ENCODE measurements around the gene ASB1.

ASB1 gene

DNA sequence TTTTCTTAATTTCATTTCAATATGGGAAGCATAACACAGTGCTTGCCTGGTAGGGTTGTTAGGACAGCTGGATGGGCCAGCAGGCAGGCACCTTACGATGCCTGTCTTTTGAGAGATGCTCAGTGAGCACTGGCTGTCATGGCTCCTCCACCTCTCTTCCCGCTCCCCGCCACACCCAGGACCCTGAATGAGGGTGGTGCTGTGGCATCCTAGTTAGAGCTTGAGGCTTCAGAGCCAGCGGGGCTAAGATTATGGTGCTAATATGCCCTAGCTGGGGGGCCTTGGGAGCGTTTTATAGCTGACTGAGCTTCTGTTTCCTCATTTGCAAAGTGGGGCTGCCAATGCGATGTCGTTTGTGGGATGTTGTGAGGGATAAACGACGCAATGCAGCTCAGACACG, 37.7 kb downstream of the ASB1 start:
- H2AFZ ChIP-seq (ENCODE audit: low read length) = no peak overlapping the region
- H3K27me3 ChIP-seq (ENCODE audit: insufficient read depth, low read length) = no peaks in the 10 kb centered on the region; the same call in 1 of the 2 replicates
- no peak overlapping the region for H3K27ac ChIP-seq (ENCODE audit: low read depth, low read length, poor library complexity, severe bottlenecking)
- H3K36me3 ChIP-seq (ENCODE audit: insufficient read depth, low read length) = no peaks in the 10 kb centered on the region; the same call in 1 of the 2 replicates
- no peaks in the 10 kb centered on the region for H3K79me2 ChIP-seq (ENCODE audit: insufficient read depth, low read length)
- TF ChIP-seq EZH2 (IDR thresholded peaks at IDR 0.05; ENCODE audit: borderline replicate concordance, low read length) = no peak
- TF ChIP-seq, protein P1, sequence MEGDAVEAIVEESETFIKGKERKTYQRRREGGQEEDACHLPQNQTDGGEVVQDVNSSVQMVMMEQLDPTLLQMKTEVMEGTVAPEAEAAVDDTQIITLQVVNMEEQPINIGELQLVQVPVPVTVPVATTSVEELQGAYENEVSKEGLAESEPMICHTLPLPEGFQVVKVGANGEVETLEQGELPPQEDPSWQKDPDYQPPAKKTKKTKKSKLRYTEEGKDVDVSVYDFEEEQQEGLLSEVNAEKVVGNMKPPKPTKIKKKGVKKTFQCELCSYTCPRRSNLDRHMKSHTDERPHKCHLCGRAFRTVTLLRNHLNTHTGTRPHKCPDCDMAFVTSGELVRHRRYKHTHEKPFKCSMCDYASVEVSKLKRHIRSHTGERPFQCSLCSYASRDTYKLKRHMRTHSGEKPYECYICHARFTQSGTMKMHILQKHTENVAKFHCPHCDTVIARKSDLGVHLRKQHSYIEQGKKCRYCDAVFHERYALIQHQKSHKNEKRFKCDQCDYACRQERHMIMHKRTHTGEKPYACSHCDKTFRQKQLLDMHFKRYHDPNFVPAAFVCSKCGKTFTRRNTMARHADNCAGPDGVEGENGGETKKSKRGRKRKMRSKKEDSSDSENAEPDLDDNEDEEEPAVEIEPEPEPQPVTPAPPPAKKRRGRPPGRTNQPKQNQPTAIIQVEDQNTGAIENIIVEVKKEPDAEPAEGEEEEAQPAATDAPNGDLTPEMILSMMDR (IDR thresholded peaks at IDR 0.05; ENCODE audit: low read length) = no peak
- no peaks in the 10 kb centered on the region for H3K9me2 ChIP-seq (ENCODE audit: low read depth, low read length)
- no peak overlapping the region for H3K4me3 ChIP-seq (ENCODE audit: low read depth, low read length, poor library complexity, severe bottlenecking)
- no peaks in the 10 kb centered on the region for H3F3A ChIP-seq (ENCODE audit: insufficient read depth, low read length)
- peaks cover 5% of the 10 kb centered on the region; the same call in 1 of the 2 replicates for H3K9me3 ChIP-seq (ENCODE audit: low read length)
- no peaks in the 10 kb centered on the region for H4K20me1 ChIP-seq (ENCODE audit: insufficient read depth, low read length)
- no peaks in the 10 kb centered on the region for H3K4me1 ChIP-seq (ENCODE audit: insufficient read depth, low read length, severe bottlenecking)
- no peak overlapping the region for H3K9ac ChIP-seq (ENCODE audit: low read length)
- H3K4me2 ChIP-seq (ENCODE audit: low read length) = no peak overlapping the region

DNA sequence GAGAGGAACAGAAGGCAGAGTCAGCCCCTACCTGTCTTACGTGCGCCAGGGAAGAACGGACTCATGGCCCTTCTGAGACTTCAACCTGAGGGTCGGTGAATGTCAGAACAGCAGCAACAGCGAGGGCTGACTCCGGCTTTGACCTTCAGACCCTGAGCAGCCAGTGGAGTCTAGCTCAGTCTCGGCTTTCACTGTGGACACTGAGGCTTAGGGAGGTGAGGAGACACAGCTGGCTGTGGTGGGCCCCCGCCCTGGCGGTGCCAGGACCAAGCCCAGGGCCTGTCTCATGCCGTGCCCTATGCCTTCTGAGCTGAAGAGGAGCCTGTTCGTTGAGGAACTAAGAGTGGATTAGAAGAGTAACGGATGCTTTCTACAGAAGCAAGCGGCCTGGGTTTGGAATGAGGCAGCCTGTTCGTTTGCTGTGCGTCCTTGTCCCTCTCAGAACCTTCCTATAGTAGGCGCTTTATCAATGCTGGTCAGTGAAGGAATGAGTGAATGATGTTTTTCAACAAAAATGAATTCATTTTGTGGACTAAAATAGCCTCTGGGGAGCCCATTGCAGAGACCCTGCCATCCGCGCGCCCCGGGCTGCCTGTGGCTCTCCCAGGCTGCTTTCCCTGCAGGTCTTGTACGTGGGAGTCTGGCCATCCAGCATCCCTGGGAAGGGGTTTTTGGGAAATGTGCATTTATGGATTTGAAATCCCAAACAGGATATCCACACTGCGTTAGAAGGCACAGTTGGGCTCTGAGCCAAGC, 38.9 kb downstream of the ASB1 start:
- H2AFZ ChIP-seq (ENCODE audit: low read length) = no peak overlapping the region
- no peaks in the 10 kb centered on the region for H3K4me1 ChIP-seq (ENCODE audit: insufficient read depth, low read length, severe bottlenecking)

DNA sequence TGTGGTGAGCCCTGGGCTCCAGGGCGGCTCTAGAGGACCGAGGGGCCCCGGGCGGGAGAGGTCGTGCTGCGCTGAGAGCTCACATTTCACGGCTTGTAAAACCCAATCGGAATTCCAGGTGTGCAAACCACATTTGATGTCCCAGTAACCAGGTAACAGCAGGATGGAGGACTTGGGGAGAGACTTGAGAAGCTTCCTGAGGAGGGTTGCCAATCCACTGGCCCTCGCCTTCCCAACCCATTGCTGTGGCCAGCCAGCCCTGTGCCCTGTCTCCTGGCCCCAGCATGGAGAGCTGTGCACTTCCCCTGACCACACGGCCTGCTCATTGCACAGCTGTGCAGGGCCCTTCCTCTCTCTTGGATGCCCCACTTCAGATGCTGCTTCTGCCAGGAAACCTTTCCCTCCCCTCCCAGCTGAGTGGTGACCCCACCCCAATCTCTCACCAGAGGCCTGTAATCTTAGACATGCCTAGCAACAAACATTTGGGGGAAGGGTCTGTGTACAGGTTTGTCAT, 39.6 kb downstream of the ASB1 start:
- H3K27me3 ChIP-seq (ENCODE audit: insufficient read depth, low read length) = no peaks in the 10 kb centered on the region; the same call in 1 of the 2 replicates
- H3K36me3 ChIP-seq (ENCODE audit: insufficient read depth, low read length) = no peaks in the 10 kb centered on the region; the same call in 1 of the 2 replicates

More for the DNA sequence above, 38.9 kb downstream of the ASB1 start:
- TF ChIP-seq, protein P1 (IDR thresholded peaks at IDR 0.05; ENCODE audit: low read length) = no peak
- TF ChIP-seq EZH2 (IDR thresholded peaks at IDR 0.05; ENCODE audit: borderline replicate concordance, low read length) = no peak
- no peaks in the 10 kb centered on the region for H3K9me2 ChIP-seq (ENCODE audit: low read depth, low read length)
- H3K27me3 ChIP-seq (ENCODE audit: insufficient read depth, low read length) = no peaks in the 10 kb centered on the region; the same call in 1 of the 2 replicates
- no peak overlapping the region for H3K9ac ChIP-seq (ENCODE audit: low read length)
- H3K79me2 ChIP-seq (ENCODE audit: insufficient read depth, low read length) = no peaks in the 10 kb centered on the region
- no peaks in the 10 kb centered on the region for H4K20me1 ChIP-seq (ENCODE audit: insufficient read depth, low read length)
- no peaks in the 10 kb centered on the region; the same call in 1 of the 2 replicates for H3K36me3 ChIP-seq (ENCODE audit: insufficient read depth, low read length)
- no peak overlapping the region for H3K27ac ChIP-seq (ENCODE audit: low read depth, low read length, poor library complexity, severe bottlenecking)
- H3K4me2 ChIP-seq (ENCODE audit: low read length) = no peak overlapping the region
- H3K9me3 ChIP-seq (ENCODE audit: low read length) = peaks cover 5% of the 10 kb centered on the region; the same call in 1 of the 2 replicates
- no peak overlapping the region for H3K4me3 ChIP-seq (ENCODE audit: low read depth, low read length, poor library complexity, severe bottlenecking)
- no peaks in the 10 kb centered on the region for H3F3A ChIP-seq (ENCODE audit: insufficient read depth, low read length)

More for the DNA sequence above, 39.6 kb downstream of the ASB1 start:
- H3K4me3 ChIP-seq (ENCODE audit: low read depth, low read length, poor library complexity, severe bottlenecking) = no peak overlapping the region
- H4K20me1 ChIP-seq (ENCODE audit: insufficient read depth, low read length) = no peaks in the 10 kb centered on the region
- H3K4me1 ChIP-seq (ENCODE audit: insufficient read depth, low read length, severe bottlenecking) = no peaks in the 10 kb centered on the region
- no peak overlapping the region for H3K27ac ChIP-seq (ENCODE audit: low read depth, low read length, poor library complexity, severe bottlenecking)
- H3K9me3 ChIP-seq (ENCODE audit: low read length) = peaks cover 5% of the 10 kb centered on the region; the same call in 1 of the 2 replicates
- no peaks in the 10 kb centered on the region for H3K9me2 ChIP-seq (ENCODE audit: low read depth, low read length)
- H3F3A ChIP-seq (ENCODE audit: insufficient read depth, low read length) = no peaks in the 10 kb centered on the region
- no peak overlapping the region for H3K9ac ChIP-seq (ENCODE audit: low read length)
- H3K79me2 ChIP-seq (ENCODE audit: insufficient read depth, low read length) = no peaks in the 10 kb centered on the region
- H3K4me2 ChIP-seq (ENCODE audit: low read length) = no peak overlapping the region
- no peak overlapping the region for H2AFZ ChIP-seq (ENCODE audit: low read length)
- no peak for TF ChIP-seq EZH2 (IDR thresholded peaks at IDR 0.05; ENCODE audit: borderline replicate concordance, low read length)
- TF ChIP-seq, protein P1 (IDR thresholded peaks at IDR 0.05; ENCODE audit: low read length) = no peak

All from OCI-LY1 (cell line).